H1 (cell line): ENCODE data around the gene DEFB129. TPM values are rescaled to one million over a fixed set of nuclear protein-coding genes. Genes with fewer than 3 reads are reported as not detected.

ENCODE experiments used
- CREB1 ChIP-seq: IDR thresholded peaks from 2 replicates; pipeline ENCODE4 v1.6.1; 2012; ENCODE audit warnings: inconsistent platforms
- CTBP2 ChIP-seq: IDR thresholded peaks from 2 replicates; pipeline ENCODE4 v1.7.0; 2011; ENCODE audit warnings: borderline replicate concordance, mild to moderate bottlenecking, moderate library complexity, mixed read lengths, low read length; ENCODE audit not compliant: insufficient read depth, insufficient read length
- KDM5A ChIP-seq: fragments of 200-600 bp; IDR thresholded peaks from 2 replicates; pipeline ENCODE4 v1.7.1; 2012; ENCODE audit warnings: mild to moderate bottlenecking, low read length, inconsistent platforms, mixed read lengths
- NANOG ChIP-seq: IDR thresholded peaks from 2 replicates; pipeline ENCODE4 v1.6.1; 2011; ENCODE audit warnings: low read length, low read depth, mild to moderate bottlenecking, inconsistent platforms; ENCODE audit not compliant: insufficient read depth, poor library complexity, severe bottlenecking
- POLR2A ChIP-seq, 2 experiments: IDR thresholded peaks; 1 replicate in 1 of 2; 2 replicates in 1 of 2; pipeline ENCODE4 v1.6.1; 2011; ENCODE audit warnings: low read depth in 2 of 2, low read length in 2 of 2, mild to moderate bottlenecking in 2 of 2; ENCODE audit errors: control extremely low read depth in 1 of 2
- POU5F1 ChIP-seq: IDR thresholded peaks from 2 replicates; pipeline ENCODE4 v1.6.1; 2011; ENCODE audit warnings: low read depth, mild to moderate bottlenecking, low read length, moderate library complexity
- polyA plus RNA-seq, 7 experiments: library from polyadenylated mRNA; depleted of rRNA in 3 of 7; stranded (reverse) in 5 of 7; unstranded in 2 of 7; fragments of >200 nt in 5 of 7; fragments of 200-250 nt in 2 of 7; gene quantifications; 1 replicate in 5 of 7; 2 replicates in 1 of 7; 4 replicates in 1 of 7; pipeline versions ENCODE4 v1.2.1 to v1.2.3, GENCODE V29; 2011 to 2013; ENCODE audit warnings: missing spikeins in 2 of 7, mixed read lengths in 2 of 7
- total RNA-seq: library from RNA; stranded (reverse); fragmentation: NEBNext Ultra II Directional; extraction: Animal tissue kit (Norgen Biotek cat#: 25700); gene quantifications from 2 replicates; pipeline ENCODE4 v1.2.1, GENCODE V29; 2021
- TF ChIP-seq, protein P1 (sequence below): fragments of 300-600 bp; sonication (generic); IDR thresholded peaks from 2 replicates; pipeline ENCODE4 v1.7.1; 2012; ENCODE audit warnings: low read length, moderate library complexity, mild to moderate bottlenecking, inconsistent platforms; ENCODE audit not compliant: insufficient replicate concordance
- TF ChIP-seq, protein P2 (sequence below): IDR thresholded peaks from 2 replicates; pipeline ENCODE4 v1.6.1; 2012; ENCODE audit warnings: low read length, inconsistent platforms

Gene DEFB129
- total and polyA plus RNA-seq, 2 of the 8 experiments (the other 6 are each of a cell fraction or from before 2014, with no cell fraction given), result not detected

DNA sequence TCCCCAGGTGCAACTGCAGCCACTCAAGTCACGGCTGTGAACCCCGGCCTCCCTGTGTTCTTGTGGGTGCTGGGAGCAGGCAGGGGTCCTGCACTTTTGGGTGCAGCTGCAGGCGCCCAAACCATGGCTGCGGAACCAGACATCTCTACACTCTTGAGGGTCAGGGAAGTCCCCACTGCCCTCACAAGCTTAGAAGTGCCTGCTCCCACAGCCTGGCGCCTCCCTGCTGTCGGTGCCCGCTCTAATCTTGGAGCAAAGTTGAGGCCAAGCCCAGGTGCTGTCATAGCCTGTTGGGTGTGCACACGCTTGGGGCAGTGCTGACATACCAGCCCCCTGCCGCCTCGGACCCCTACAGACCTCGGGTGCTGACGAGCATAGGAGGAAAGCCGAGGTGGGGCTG lies 36.6 kb downstream of the DEFB129 start (continued):
- TF ChIP-seq, protein P1, sequence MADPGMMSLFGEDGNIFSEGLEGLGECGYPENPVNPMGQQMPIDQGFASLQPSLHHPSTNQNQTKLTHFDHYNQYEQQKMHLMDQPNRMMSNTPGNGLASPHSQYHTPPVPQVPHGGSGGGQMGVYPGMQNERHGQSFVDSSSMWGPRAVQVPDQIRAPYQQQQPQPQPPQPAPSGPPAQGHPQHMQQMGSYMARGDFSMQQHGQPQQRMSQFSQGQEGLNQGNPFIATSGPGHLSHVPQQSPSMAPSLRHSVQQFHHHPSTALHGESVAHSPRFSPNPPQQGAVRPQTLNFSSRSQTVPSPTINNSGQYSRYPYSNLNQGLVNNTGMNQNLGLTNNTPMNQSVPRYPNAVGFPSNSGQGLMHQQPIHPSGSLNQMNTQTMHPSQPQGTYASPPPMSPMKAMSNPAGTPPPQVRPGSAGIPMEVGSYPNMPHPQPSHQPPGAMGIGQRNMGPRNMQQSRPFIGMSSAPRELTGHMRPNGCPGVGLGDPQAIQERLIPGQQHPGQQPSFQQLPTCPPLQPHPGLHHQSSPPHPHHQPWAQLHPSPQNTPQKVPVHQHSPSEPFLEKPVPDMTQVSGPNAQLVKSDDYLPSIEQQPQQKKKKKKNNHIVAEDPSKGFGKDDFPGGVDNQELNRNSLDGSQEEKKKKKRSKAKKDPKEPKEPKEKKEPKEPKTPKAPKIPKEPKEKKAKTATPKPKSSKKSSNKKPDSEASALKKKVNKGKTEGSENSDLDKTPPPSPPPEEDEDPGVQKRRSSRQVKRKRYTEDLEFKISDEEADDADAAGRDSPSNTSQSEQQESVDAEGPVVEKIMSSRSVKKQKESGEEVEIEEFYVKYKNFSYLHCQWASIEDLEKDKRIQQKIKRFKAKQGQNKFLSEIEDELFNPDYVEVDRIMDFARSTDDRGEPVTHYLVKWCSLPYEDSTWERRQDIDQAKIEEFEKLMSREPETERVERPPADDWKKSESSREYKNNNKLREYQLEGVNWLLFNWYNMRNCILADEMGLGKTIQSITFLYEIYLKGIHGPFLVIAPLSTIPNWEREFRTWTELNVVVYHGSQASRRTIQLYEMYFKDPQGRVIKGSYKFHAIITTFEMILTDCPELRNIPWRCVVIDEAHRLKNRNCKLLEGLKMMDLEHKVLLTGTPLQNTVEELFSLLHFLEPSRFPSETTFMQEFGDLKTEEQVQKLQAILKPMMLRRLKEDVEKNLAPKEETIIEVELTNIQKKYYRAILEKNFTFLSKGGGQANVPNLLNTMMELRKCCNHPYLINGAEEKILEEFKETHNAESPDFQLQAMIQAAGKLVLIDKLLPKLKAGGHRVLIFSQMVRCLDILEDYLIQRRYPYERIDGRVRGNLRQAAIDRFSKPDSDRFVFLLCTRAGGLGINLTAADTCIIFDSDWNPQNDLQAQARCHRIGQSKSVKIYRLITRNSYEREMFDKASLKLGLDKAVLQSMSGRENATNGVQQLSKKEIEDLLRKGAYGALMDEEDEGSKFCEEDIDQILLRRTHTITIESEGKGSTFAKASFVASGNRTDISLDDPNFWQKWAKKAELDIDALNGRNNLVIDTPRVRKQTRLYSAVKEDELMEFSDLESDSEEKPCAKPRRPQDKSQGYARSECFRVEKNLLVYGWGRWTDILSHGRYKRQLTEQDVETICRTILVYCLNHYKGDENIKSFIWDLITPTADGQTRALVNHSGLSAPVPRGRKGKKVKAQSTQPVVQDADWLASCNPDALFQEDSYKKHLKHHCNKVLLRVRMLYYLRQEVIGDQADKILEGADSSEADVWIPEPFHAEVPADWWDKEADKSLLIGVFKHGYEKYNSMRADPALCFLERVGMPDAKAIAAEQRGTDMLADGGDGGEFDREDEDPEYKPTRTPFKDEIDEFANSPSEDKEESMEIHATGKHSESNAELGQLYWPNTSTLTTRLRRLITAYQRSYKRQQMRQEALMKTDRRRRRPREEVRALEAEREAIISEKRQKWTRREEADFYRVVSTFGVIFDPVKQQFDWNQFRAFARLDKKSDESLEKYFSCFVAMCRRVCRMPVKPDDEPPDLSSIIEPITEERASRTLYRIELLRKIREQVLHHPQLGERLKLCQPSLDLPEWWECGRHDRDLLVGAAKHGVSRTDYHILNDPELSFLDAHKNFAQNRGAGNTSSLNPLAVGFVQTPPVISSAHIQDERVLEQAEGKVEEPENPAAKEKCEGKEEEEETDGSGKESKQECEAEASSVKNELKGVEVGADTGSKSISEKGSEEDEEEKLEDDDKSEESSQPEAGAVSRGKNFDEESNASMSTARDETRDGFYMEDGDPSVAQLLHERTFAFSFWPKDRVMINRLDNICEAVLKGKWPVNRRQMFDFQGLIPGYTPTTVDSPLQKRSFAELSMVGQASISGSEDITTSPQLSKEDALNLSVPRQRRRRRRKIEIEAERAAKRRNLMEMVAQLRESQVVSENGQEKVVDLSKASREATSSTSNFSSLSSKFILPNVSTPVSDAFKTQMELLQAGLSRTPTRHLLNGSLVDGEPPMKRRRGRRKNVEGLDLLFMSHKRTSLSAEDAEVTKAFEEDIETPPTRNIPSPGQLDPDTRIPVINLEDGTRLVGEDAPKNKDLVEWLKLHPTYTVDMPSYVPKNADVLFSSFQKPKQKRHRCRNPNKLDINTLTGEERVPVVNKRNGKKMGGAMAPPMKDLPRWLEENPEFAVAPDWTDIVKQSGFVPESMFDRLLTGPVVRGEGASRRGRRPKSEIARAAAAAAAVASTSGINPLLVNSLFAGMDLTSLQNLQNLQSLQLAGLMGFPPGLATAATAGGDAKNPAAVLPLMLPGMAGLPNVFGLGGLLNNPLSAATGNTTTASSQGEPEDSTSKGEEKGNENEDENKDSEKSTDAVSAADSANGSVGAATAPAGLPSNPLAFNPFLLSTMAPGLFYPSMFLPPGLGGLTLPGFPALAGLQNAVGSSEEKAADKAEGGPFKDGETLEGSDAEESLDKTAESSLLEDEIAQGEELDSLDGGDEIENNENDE, result no peak
- TF ChIP-seq CREB1, result no peak
- TF ChIP-seq CTBP2, result no peak
- TF ChIP-seq POU5F1, result no peak
- TF ChIP-seq, protein P2, sequence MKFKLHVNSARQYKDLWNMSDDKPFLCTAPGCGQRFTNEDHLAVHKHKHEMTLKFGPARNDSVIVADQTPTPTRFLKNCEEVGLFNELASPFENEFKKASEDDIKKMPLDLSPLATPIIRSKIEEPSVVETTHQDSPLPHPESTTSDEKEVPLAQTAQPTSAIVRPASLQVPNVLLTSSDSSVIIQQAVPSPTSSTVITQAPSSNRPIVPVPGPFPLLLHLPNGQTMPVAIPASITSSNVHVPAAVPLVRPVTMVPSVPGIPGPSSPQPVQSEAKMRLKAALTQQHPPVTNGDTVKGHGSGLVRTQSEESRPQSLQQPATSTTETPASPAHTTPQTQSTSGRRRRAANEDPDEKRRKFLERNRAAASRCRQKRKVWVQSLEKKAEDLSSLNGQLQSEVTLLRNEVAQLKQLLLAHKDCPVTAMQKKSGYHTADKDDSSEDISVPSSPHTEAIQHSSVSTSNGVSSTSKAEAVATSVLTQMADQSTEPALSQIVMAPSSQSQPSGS, result no peak
- TF ChIP-seq POLR2A (IDR thresholded peaks at IDR 0.05; ENCODE audit: control extremely low read depth in 1 of 2, low read depth in 2 of 2, low read length in 2 of 2), result no peak
- no peak for TF ChIP-seq NANOG
- no peak for TF ChIP-seq KDM5A
